HL-60 (cell line): ENCODE data around the gene SRGAP2C.
"Not testable (repeated sequence)": the region's sequence is repeated elsewhere in the genome, so short reads cannot be mapped to it uniquely, and the experiment has no call there.

Experiments
- POLR2AphosphoS5 ChIP-seq: IDR thresholded peaks from 2 replicates; pipeline ENCODE4 v1.6.1; 2012; ENCODE audit warnings: low read depth
- TF ChIP-seq, protein P1 (sequence below): IDR thresholded peaks from one replicate; pipeline ENCODE4 v1.5.1; 2011; ENCODE audit warnings: low read length, control low read depth, inconsistent platforms; ENCODE audit not compliant: insufficient read depth

DNA sequence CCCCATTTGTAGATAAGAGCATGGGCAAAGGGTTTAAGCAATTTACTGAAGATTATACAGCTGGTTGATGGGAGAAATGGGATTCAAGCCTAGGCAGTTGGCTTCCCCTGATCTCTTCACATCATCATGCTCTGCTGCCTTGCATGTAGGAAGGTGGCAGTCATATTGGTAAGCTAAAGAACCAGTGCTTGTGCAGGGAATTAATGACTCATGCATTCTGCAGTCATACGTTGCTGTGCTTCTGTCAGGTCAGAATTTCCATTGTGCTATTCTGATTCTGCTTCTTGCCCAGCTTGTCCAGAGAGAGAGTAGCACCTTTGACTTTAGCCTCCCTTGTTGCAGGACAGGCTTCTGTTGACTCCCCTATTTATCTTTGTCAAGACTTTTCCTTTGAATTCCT lies 153.2 kb downstream of the SRGAP2C start:
- TF ChIP-seq, protein P1, sequence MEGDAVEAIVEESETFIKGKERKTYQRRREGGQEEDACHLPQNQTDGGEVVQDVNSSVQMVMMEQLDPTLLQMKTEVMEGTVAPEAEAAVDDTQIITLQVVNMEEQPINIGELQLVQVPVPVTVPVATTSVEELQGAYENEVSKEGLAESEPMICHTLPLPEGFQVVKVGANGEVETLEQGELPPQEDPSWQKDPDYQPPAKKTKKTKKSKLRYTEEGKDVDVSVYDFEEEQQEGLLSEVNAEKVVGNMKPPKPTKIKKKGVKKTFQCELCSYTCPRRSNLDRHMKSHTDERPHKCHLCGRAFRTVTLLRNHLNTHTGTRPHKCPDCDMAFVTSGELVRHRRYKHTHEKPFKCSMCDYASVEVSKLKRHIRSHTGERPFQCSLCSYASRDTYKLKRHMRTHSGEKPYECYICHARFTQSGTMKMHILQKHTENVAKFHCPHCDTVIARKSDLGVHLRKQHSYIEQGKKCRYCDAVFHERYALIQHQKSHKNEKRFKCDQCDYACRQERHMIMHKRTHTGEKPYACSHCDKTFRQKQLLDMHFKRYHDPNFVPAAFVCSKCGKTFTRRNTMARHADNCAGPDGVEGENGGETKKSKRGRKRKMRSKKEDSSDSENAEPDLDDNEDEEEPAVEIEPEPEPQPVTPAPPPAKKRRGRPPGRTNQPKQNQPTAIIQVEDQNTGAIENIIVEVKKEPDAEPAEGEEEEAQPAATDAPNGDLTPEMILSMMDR, result not testable (repeated sequence)
- not testable (repeated sequence) for TF ChIP-seq POLR2AphosphoS5
